Stimulated activated CD4-positive, alpha-beta T cell treated with anti-CD3 and anti-CD28 coated beads, Interleukin-1b, Interleukin-23, amount 100 ng/mL, for 1 hour (primary cell): ENCODE measurements around the gene AMBP.
"Not testable (repeated sequence)": the region's sequence is repeated elsewhere in the genome, so short reads cannot be mapped to it uniquely, and the experiment has no call there.

Source experiments
- DNase-seq, 2 donors: peaks; one replicate each; pipeline ENCODE4 v3.0.0-alpha.2; 2020; ENCODE audit warnings: low read depth in 2 of 2

Gene AMBP

GRCh38 chr9:114092336-114092735, 14.2 kb upstream of the AMBP start:
- DNase-seq: no peak

GRCh38 chr9:114091711-114092110, 13.6 kb upstream of the AMBP start:
- DNase-seq: no peak

- no peak for DNase-seq
Measured at GRCh38 chr9:114090798-114091197, 12.7 kb upstream of the AMBP start.

GRCh38 chr9:114089206-114089840, 11.2 kb upstream of the AMBP start:
- no peak for DNase-seq

- no peak for DNase-seq
Measured at GRCh38 chr9:114088571-114089170, 10.6 kb upstream of the AMBP start.

GRCh38 chr9:114087721-114088120, 9.6 kb upstream of the AMBP start:
- no peak for DNase-seq

- no peak for DNase-seq
Measured at GRCh38 chr9:114086607-114087006, 8.5 kb upstream of the AMBP start.

GRCh38 chr9:114086009-114086408, 7.9 kb upstream of the AMBP start:
- no peak for DNase-seq

GRCh38 chr9:114085387-114085789, 7.3 kb upstream of the AMBP start:
- no peak for DNase-seq

GRCh38 chr9:114084282-114085073, 6.4 kb upstream of the AMBP start:
- no peak for DNase-seq

- no peak for DNase-seq
Measured at GRCh38 chr9:114083666-114084065, 5.6 kb upstream of the AMBP start.

GRCh38 chr9:114082763-114083412, 4.8 kb upstream of the AMBP start:
- not testable (repeated sequence) for DNase-seq

- peak; percentile 48 to 73 for DNase-seq
Measured at GRCh38 chr9:114082017-114082762, 4.1 kb upstream of the AMBP start.

GRCh38 chr9:114081441-114082016, 3.4 kb upstream of the AMBP start:
- DNase-seq: no peak

- DNase-seq: no peak
Measured at GRCh38 chr9:114080773-114081440, 2.8 kb upstream of the AMBP start.

GRCh38 chr9:114080195-114080772, 2.2 kb upstream of the AMBP start:
- no peak for DNase-seq

- DNase-seq: no peak
Measured at GRCh38 chr9:114078781-114079156, 669 bp upstream of the AMBP start.

- DNase-seq: no peak
Measured at GRCh38 chr9:114077162-114077837, 800 bp downstream of the AMBP start.

- no peak for DNase-seq
Measured at GRCh38 chr9:114076237-114077161, 1.6 kb downstream of the AMBP start.
